GM12878 (cell line): Measurements from ENCODE around the gene ITGB5. TPM values are rescaled to one million over a fixed set of nuclear protein-coding genes. Genes with fewer than 3 reads are reported as not detected.

Experiments used
- ATAC-seq: fragments of 200-7000 bp; cut with Tn5 transposase; 3 replicates; pipeline ENCODE4 v1.9.1; 2020; ENCODE audit warnings: mild to moderate bottlenecking, moderate library complexity
- BruUV-seq: library from RNA; stranded (reverse); fragments of 400-500 nt; replicated peaks from 2 replicates; lab custom pipeline; 2021; lab: Mats Ljungman, UMichigan
- CTCF ChIA-PET: fragments of 300-600 bp; sonication (Branson Sonifier 250); formaldehyde crosslinking; extraction: SDS; loops from one replicate; lab custom pipeline; 2021; ENCODE audit warnings: inconsistent platforms; lab: Yijun Ruan, JAX
- POLR2A ChIA-PET: fragments of 350-600 bp; formaldehyde crosslinking; extraction: SDS; loops from one replicate; lab custom pipeline; 2021; ENCODE audit warnings: inconsistent platforms; lab: Charles Lee
- RAD21 ChIA-PET: fragments of 300-600 bp; sonication (Branson Sonifier 250); formaldehyde crosslinking; loops from one replicate; lab custom pipeline; 2023; ENCODE audit warnings: antibody characterized with exemption; ENCODE audit not compliant: unreplicated experiment; lab: Charles Lee
- SMC1A ChIA-PET: fragments of 300-600 bp; sonication (Branson Sonifier 250); formaldehyde crosslinking; loops from one replicate; lab custom pipeline; 2023; ENCODE audit not compliant: unreplicated experiment, uncharacterized antibody; lab: Charles Lee
- DNase-seq: peaks from one replicate; pipeline ENCODE4 v3.0.0-alpha.2; 2011; ENCODE audit warnings: low read depth, low spot score
- FAIRE-seq: peaks from 3 replicates; lab custom pipeline; 2011; peaks lifted over from hg19 to GRCh38; lab: Jason Lieb, UNC
- H2AFZ ChIP-seq: 2 replicates; pipeline ENCODE4 v1.6.0; 2011; ENCODE audit warnings: low read depth, low read length, control low read depth; ENCODE audit not compliant: control insufficient read depth
- H3K27ac ChIP-seq: 2 replicates; pipeline ENCODE4 v1.5.1; 2011; ENCODE audit warnings: control low read depth; ENCODE audit not compliant: control insufficient read depth, insufficient read depth
- H3K27me3 ChIP-seq, 2 experiments: replicated peaks in 1 of 2; 2 replicates each; pipeline versions ENCODE4 v1.6.0 to v1.6.1; 2011; ENCODE audit warnings: low read length in 1 of 2; ENCODE audit not compliant: control insufficient read depth in 2 of 2, insufficient read depth in 2 of 2
- H3K36me3 ChIP-seq, 2 experiments: 2 replicates each; pipeline ENCODE4 v1.5.1; 2011; ENCODE audit warnings: low read length in 1 of 2; ENCODE audit not compliant: control insufficient read depth in 2 of 2, insufficient read depth in 2 of 2
- H3K4me1 ChIP-seq: 2 replicates; pipeline ENCODE4 v1.6.1; 2011; ENCODE audit warnings: mild to moderate bottlenecking, low read length, moderate library complexity, mixed read lengths; ENCODE audit not compliant: control insufficient read depth, insufficient read depth
- H3K4me2 ChIP-seq: 2 replicates; pipeline ENCODE4 v1.6.0; 2011; ENCODE audit warnings: control low read depth; ENCODE audit not compliant: control insufficient read depth, insufficient read depth
- H3K4me3 ChIP-seq: fragments of 200-600 bp; sonication (generic); 2 replicates; pipeline ENCODE4 v1.5.1; 2016
- H3K79me2 ChIP-seq: 2 replicates; pipeline ENCODE4 v1.6.0; 2011; ENCODE audit warnings: low read length; ENCODE audit not compliant: control insufficient read depth, insufficient read depth
- H3K9ac ChIP-seq: 2 replicates; pipeline ENCODE4 v1.8.0; 2011; ENCODE audit warnings: low read length, control low read depth, mixed read lengths; ENCODE audit not compliant: control insufficient read depth, insufficient read depth
- H3K9me3 ChIP-seq: replicated peaks from 3 replicates; pipeline ENCODE4 v1.5.1; 2011; ENCODE audit warnings: mild to moderate bottlenecking, low read length; ENCODE audit not compliant: control insufficient read depth, insufficient read depth
- H4K20me1 ChIP-seq: 2 replicates; pipeline ENCODE4 v1.6.0; 2011; ENCODE audit not compliant: control insufficient read depth, insufficient read depth
- EGR1 ChIP-seq, 2 experiments: IDR thresholded peaks; 1 replicate in 1 of 2; 2 replicates in 1 of 2; pipeline ENCODE4 v1.6.1; 2011 to 2012; ENCODE audit warnings: low read depth in 2 of 2, low read length in 2 of 2, borderline replicate concordance in 1 of 2, mild to moderate bottlenecking in 1 of 2, moderate library complexity in 1 of 2
- ESRRA ChIP-seq: IDR thresholded peaks from 2 replicates; pipeline ENCODE4 v1.6.1; 2012; ENCODE audit warnings: mild to moderate bottlenecking, low read length, improper control_type of control experiment
- IKZF2 ChIP-seq, 2 experiments: fragments of 450-650 bp; IDR thresholded peaks; 2 replicates each; pipeline ENCODE4 v1.6.1; 2017; ENCODE audit warnings: mild to moderate bottlenecking in 2 of 2, moderate library complexity in 2 of 2
- RAD21 ChIP-seq: IDR thresholded peaks from 2 replicates; pipeline ENCODE4 v1.6.1; 2011; ENCODE audit warnings: mild to moderate bottlenecking, low read depth, low read length, moderate library complexity; ENCODE audit not compliant: insufficient read depth
- RFX5 ChIP-seq: IDR thresholded peaks from 2 replicates; pipeline ENCODE4 v1.6.1; 2011; ENCODE audit warnings: low read depth, low read length, improper control_type of control experiment
- TCF12 ChIP-seq: IDR thresholded peaks from 2 replicates; pipeline ENCODE4 v1.6.1; 2011; ENCODE audit warnings: low read depth, mild to moderate bottlenecking, low read length
- ZNF622 ChIP-seq: fragments of 450-650 bp; IDR thresholded peaks from 2 replicates; pipeline ENCODE4 v1.6.1; 2017; ENCODE audit warnings: mild to moderate bottlenecking, inconsistent platforms
- WGBS: methylation state at CpG from one replicate; pipeline ENCODE4 v1.1.6; 2016; ENCODE audit warnings: low lambda C conversion rate; ENCODE audit not compliant: insufficient replicate concordance, insufficient coverage; ENCODE audit errors: missing lambda C conversion rate; 5-methylcytosine and 5-hydroxymethylcytosine counted together
- in situ Hi-C: fragments of 300-500 bp; cut with MboI; formaldehyde crosslinking; loops from 9 replicates; pipeline ENCODE4 v1.14.3; 2018; ENCODE audit warnings: mixed read lengths
- intact Hi-C: fragments of 100-400 bp; cut with micrococcal nuclease; formaldehyde crosslinking; loops from one replicate; pipeline ENCODE4 v1.14.2; 2022; ENCODE audit not compliant: unreplicated experiment
- polyA plus RNA-seq, 11 experiments: library from polyadenylated mRNA; depleted of rRNA in 4 of 11; unstranded in 6 of 11; stranded (reverse) in 5 of 11; fragments of >200 nt; fragmentation: Nextera tagmentation in 4 of 11; fragmentation: Illumina TruSeq in 1 of 11; extraction: Ambion mirVana in 4 of 11; extraction: Trizol in 1 of 11; gene quantifications; 1 replicate in 1 of 11; 2 replicates in 10 of 11; pipeline versions ENCODE4 v1.2.1 to v1.2.3, GENCODE V29; 2011 to 2016; ENCODE audit warnings: inconsistent platforms in 2 of 11, missing spikeins in 2 of 11, low read depth in 1 of 11
- total RNA-seq, 4 experiments: library from RNA; depleted of rRNA in 3 of 4; stranded (reverse); fragments of >200 nt in 3 of 4; fragmentation: Illumina TruSeq in 1 of 4; extraction: Trizol in 1 of 4; gene quantifications; 2 replicates each; pipeline versions ENCODE4 v1.2.1 to v1.2.3, GENCODE V29; 2013 to 2021
- TF ChIP-seq, protein P1 (sequence below): fragments of 450-650 bp; IDR thresholded peaks from 2 replicates; pipeline ENCODE4 v1.6.1; 2017; ENCODE audit warnings: mild to moderate bottlenecking, moderate library complexity
- TF ChIP-seq, protein P2 (sequence below): IDR thresholded peaks from 2 replicates; pipeline ENCODE4 v1.6.1; 2011; ENCODE audit warnings: low read depth, low read length, improper control_type of control experiment, borderline replicate concordance
- TF ChIP-seq, protein P3 (sequence below): fragments of 450-650 bp; IDR thresholded peaks from 2 replicates; pipeline ENCODE4 v1.6.1; 2017; ENCODE audit warnings: mild to moderate bottlenecking
- TF ChIP-seq, protein P4 (sequence below): IDR thresholded peaks from 2 replicates; pipeline ENCODE4 v1.6.1; 2011; ENCODE audit warnings: mild to moderate bottlenecking, low read depth, low read length, moderate library complexity; ENCODE audit not compliant: insufficient replicate concordance

ITGB5 gene
- total and polyA plus RNA-seq, 10 of the 15 experiments (the other 5 are each of a cell fraction or from before 2014, with no cell fraction given) = 0.05 to 10.0 (median 0.83) TPM; not detected in 2

DNA sequence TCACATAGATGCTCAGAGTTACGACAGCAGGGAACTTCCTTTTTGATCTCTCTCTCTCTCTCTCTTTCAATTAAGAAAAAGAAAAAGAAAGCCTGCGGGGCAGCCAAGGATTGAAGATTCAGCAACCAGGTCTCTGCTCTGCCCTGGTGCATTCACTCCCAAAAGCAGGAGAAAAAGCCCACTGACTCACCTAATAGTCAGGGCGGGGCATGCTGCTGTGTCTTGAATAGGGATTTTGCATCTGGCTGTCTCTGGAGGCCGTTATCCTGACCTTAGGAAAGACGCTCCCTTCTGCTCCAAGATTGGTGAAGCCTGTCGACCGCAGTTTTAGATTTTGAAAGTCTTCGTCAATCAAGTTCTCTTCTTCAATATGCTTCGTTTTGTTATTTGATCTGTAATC is 20.8 kb upstream of the ITGB5 start (continued):
- TF ChIP-seq RAD21 = no peak
- TF ChIP-seq, all 136 proteins: peak for 0

DNA sequence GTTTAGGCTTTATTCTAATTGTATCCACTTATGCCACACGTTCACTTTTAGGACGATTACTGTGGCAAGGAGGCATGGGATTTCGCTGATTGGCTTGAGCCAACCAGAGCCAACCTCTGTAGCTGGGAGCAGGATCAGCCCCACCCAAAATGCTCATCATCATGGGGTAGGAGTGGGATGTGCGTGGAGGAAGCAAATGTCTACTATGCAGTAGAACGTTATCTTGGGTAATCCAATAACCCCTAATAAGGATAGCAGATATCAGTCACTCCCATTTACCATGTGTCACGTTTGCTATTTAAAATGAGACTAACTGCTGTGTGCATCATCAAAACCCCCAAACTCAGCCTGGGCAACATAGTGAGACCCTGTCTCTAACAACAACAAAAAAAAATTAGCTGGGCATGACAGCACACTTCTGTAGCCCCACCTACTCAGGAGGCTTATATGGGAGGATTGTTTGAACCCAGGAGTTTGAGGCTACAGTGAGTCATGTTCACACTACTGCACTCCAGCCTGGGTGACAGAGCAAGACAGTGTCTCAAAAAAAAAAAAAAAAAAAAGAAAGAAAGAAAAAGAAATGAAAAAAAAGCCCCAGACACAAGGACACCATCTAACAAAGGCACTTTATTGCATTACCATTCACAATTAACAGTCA is 17.8 kb upstream of the ITGB5 start:
- ChIA-PET SMC1A (interaction anchor here (1.0 to 7.3 kb wide), 5 partner anchors 15 to 142 kb away, joined by 3 to 242 read pairs (median 6); no protein-coding TSS in a partner anchor), POLR2A (interaction anchor here (0.6 kb wide), 1 partner anchor 144 kb away, joined by 3 read pairs; no protein-coding TSS in a partner anchor), CTCF (interaction anchor here (1.2 to 9.1 kb wide), 3 partner anchors 60 to 680 kb away, joined by 3 to 551 read pairs (median 3); no protein-coding TSS in a partner anchor), RAD21 (interaction anchor here (0.7 to 4.3 kb wide), 3 partner anchors 17 to 144 kb away, joined by 3 to 174 read pairs (median 16); no protein-coding TSS in a partner anchor)
- intact Hi-C loops = no loop called here
- no peak for FAIRE-seq
- no peak overlapping the region for H3K4me3 ChIP-seq
- H3K9me3 ChIP-seq = no peaks in the 10 kb centered on the region
- H3K4me2 ChIP-seq = no peak overlapping the region
- WGBS = 44% methylated on average over 6 of the region's 6 CpGs
- no peaks in the 10 kb centered on the region for H3K36me3 ChIP-seq
- no peak overlapping the region for H2AFZ ChIP-seq
- BruUV-seq = no TSS peak
- DNase-seq = no peak
- H3K27ac ChIP-seq = no peak overlapping the region
- H3K4me1 ChIP-seq = no peaks in the 10 kb centered on the region
- H3K27me3 ChIP-seq = no peaks in the 10 kb centered on the region; a peak in 2 of 4 replicates
- ATAC-seq = no peak
- in situ Hi-C loops = loop anchor here (5.0 kb wide), 2 partner anchors 143 to 343 kb away; no protein-coding TSS in a partner anchor
- H4K20me1 ChIP-seq = no peaks in the 10 kb centered on the region
- no peak overlapping the region for H3K9ac ChIP-seq
- no peaks in the 10 kb centered on the region for H3K79me2 ChIP-seq
- TF ChIP-seq, protein P1, sequence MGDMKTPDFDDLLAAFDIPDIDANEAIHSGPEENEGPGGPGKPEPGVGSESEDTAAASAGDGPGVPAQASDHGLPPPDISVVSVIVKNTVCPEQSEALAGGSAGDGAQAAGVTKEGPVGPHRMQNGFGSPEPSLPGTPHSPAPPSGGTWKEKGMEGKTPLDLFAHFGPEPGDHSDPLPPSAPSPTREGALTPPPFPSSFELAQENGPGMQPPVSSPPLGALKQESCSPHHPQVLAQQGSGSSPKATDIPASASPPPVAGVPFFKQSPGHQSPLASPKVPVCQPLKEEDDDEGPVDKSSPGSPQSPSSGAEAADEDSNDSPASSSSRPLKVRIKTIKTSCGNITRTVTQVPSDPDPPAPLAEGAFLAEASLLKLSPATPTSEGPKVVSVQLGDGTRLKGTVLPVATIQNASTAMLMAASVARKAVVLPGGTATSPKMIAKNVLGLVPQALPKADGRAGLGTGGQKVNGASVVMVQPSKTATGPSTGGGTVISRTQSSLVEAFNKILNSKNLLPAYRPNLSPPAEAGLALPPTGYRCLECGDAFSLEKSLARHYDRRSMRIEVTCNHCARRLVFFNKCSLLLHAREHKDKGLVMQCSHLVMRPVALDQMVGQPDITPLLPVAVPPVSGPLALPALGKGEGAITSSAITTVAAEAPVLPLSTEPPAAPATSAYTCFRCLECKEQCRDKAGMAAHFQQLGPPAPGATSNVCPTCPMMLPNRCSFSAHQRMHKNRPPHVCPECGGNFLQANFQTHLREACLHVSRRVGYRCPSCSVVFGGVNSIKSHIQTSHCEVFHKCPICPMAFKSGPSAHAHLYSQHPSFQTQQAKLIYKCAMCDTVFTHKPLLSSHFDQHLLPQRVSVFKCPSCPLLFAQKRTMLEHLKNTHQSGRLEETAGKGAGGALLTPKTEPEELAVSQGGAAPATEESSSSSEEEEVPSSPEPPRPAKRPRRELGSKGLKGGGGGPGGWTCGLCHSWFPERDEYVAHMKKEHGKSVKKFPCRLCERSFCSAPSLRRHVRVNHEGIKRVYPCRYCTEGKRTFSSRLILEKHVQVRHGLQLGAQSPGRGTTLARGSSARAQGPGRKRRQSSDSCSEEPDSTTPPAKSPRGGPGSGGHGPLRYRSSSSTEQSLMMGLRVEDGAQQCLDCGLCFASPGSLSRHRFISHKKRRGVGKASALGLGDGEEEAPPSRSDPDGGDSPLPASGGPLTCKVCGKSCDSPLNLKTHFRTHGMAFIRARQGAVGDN = no peak
- TF ChIP-seq EGR1 (IDR thresholded peaks at IDR 0.05; ENCODE audit: borderline replicate concordance in 1 of 2, low read depth in 2 of 2, low read length in 2 of 2) (no peak), TCF12 (no peak), IKZF2 (IDR thresholded peaks at IDR 0.05) (no peak), ESRRA (no peak), RFX5 (no peak), ZNF622 (no peak)
- TF ChIP-seq, protein P2, sequence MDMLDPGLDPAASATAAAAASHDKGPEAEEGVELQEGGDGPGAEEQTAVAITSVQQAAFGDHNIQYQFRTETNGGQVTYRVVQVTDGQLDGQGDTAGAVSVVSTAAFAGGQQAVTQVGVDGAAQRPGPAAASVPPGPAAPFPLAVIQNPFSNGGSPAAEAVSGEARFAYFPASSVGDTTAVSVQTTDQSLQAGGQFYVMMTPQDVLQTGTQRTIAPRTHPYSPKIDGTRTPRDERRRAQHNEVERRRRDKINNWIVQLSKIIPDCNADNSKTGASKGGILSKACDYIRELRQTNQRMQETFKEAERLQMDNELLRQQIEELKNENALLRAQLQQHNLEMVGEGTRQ = no peak
- TF ChIP-seq, protein P3, sequence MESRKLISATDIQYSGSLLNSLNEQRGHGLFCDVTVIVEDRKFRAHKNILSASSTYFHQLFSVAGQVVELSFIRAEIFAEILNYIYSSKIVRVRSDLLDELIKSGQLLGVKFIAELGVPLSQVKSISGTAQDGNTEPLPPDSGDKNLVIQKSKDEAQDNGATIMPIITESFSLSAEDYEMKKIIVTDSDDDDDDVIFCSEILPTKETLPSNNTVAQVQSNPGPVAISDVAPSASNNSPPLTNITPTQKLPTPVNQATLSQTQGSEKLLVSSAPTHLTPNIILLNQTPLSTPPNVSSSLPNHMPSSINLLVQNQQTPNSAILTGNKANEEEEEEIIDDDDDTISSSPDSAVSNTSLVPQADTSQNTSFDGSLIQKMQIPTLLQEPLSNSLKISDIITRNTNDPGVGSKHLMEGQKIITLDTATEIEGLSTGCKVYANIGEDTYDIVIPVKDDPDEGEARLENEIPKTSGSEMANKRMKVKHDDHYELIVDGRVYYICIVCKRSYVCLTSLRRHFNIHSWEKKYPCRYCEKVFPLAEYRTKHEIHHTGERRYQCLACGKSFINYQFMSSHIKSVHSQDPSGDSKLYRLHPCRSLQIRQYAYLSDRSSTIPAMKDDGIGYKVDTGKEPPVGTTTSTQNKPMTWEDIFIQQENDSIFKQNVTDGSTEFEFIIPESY = no peak
- TF ChIP-seq, protein P4, sequence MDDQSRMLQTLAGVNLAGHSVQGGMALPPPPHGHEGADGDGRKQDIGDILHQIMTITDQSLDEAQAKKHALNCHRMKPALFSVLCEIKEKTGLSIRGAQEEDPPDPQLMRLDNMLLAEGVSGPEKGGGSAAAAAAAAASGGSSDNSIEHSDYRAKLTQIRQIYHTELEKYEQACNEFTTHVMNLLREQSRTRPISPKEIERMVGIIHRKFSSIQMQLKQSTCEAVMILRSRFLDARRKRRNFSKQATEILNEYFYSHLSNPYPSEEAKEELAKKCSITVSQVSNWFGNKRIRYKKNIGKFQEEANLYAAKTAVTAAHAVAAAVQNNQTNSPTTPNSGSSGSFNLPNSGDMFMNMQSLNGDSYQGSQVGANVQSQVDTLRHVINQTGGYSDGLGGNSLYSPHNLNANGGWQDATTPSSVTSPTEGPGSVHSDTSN = no peak
